PC-3 (cell line): ENCODE results near the gene SULF2. TPM values are rescaled to one million over a fixed set of nuclear protein-coding genes. Genes with fewer than 3 reads are reported as not detected.

ENCODE experiments used
- ATAC-seq: fragments of 200-7000 bp; cut with Tn5 transposase; 2 replicates; pipeline ENCODE4 v1.9.1; 2020; ENCODE audit warnings: mild to moderate bottlenecking, moderate library complexity
- BruUV-seq: library from RNA; stranded (reverse); fragments of 400-500 nt; replicated peaks from 2 replicates; lab custom pipeline; 2021; lab: Mats Ljungman, UMichigan
- CTCF ChIA-PET: fragments of 300-600 bp; sonication (Branson Sonifier 250); formaldehyde crosslinking; loops from one replicate; lab custom pipeline; 2022; ENCODE audit warnings: antibody characterized with exemption; lab: Charles Lee
- POLR2A ChIA-PET: fragments of 300-600 bp; sonication (Branson Sonifier 250); formaldehyde crosslinking; loops from one replicate; lab custom pipeline; 2022; ENCODE audit warnings: antibody characterized with exemption; ENCODE audit not compliant: unreplicated experiment; lab: Charles Lee
- DNase-seq: peaks from one replicate; pipeline ENCODE4 v3.0.0-alpha.2; 2015
- H2AFZ ChIP-seq: fragments of 300-600 bp; sonication (generic); 2 replicates; pipeline ENCODE4 v1.6.0; 2016; ENCODE audit warnings: antibody characterized with exemption, low read length
- H3F3A ChIP-seq: fragments of 300-600 bp; sonication (generic); one replicate; pipeline ENCODE4 v1.6.0; 2017; ENCODE audit warnings: antibody characterized with exemption, low read length, control low read depth, mild to moderate bottlenecking; ENCODE audit not compliant: unreplicated experiment
- H3K27ac ChIP-seq: fragments of 300-600 bp; sonication (generic); 2 replicates; pipeline ENCODE4 v1.5.1; 2016; ENCODE audit warnings: mild to moderate bottlenecking, low read length
- H3K27me3 ChIP-seq: fragments of 300-600 bp; sonication (generic); 2 replicates; pipeline ENCODE4 v1.6.1; 2016; ENCODE audit warnings: low read length, mixed read lengths
- H3K36me3 ChIP-seq: fragments of 300-600 bp; sonication (generic); 2 replicates; pipeline ENCODE4 v1.6.1; 2016; ENCODE audit warnings: low read depth, mixed run types, low read length, mixed read lengths
- H3K4me1 ChIP-seq: fragments of 300-600 bp; sonication (generic); 2 replicates; pipeline ENCODE4 v1.5.1; 2016; ENCODE audit warnings: low read length; ENCODE audit not compliant: insufficient read depth
- H3K4me2 ChIP-seq: fragments of 300-600 bp; sonication (generic); 2 replicates; pipeline ENCODE4 v1.6.0; 2016; ENCODE audit warnings: low read length
- H3K4me3 ChIP-seq: fragments of 300-600 bp; sonication (generic); 2 replicates; pipeline ENCODE4 v1.5.1; 2016; ENCODE audit warnings: mild to moderate bottlenecking, low read length, mixed read lengths
- H3K79me2 ChIP-seq: fragments of 300-600 bp; sonication (generic); 2 replicates; pipeline ENCODE4 v1.6.1; 2017; ENCODE audit warnings: low read length, mixed read lengths
- H3K9ac ChIP-seq: fragments of 300-600 bp; sonication (generic); 2 replicates; pipeline ENCODE4 v1.6.0; 2016; ENCODE audit warnings: mild to moderate bottlenecking, low read length
- H3K9me2 ChIP-seq: fragments of 300-600 bp; sonication (generic); replicated peaks from 2 replicates; pipeline ENCODE4 v1.6.1; 2016; ENCODE audit warnings: mixed run types, low read length, mixed read lengths
- H3K9me3 ChIP-seq: fragments of 300-600 bp; sonication (generic); 2 replicates; pipeline ENCODE4 v1.6.1; 2016; ENCODE audit warnings: low read length, mixed read lengths
- H4K20me1 ChIP-seq: fragments of 300-600 bp; sonication (generic); 2 replicates; pipeline ENCODE4 v1.6.1; 2016; ENCODE audit warnings: low read length, mixed read lengths
- CTCF ChIP-seq: fragments of 300-600 bp; sonication (generic); conservative IDR thresholded peaks from 2 replicates; pipeline ENCODE4 v1.5.1; 2017; ENCODE audit warnings: antibody characterized with exemption, low read depth, mild to moderate bottlenecking, low read length
- EZH2 ChIP-seq: fragments of 300-600 bp; sonication (generic); IDR thresholded peaks from one replicate; pipeline ENCODE4 v1.6.1; 2017; ENCODE audit warnings: antibody characterized with exemption, mild to moderate bottlenecking, low read length; ENCODE audit not compliant: unreplicated experiment
- EZH2phosphoT487 ChIP-seq: fragments of 300-600 bp; sonication (generic); IDR thresholded peaks from 2 replicates; pipeline ENCODE4 v1.6.1; 2018; ENCODE audit warnings: mild to moderate bottlenecking, antibody characterized with exemption, low read length, borderline replicate concordance
- intact Hi-C: fragments of 100-400 bp; cut with micrococcal nuclease; formaldehyde crosslinking; loops from 2 replicates; pipeline ENCODE4 v1.9.0; 2023
- total RNA-seq: library from RNA; depleted of rRNA; stranded (reverse); fragments of >200 nt; gene quantifications from 2 replicates; pipeline ENCODE4 v1.2.3, GENCODE V29; 2014

SULF2 gene
- total RNA-seq, 1 experiment from 2014 or later = 340 TPM

- no peaks in the 10 kb centered on the region for H3K9me2 ChIP-seq
- no TSS peak for BruUV-seq
- no peaks in the 10 kb centered on the region for H3K27me3 ChIP-seq
- no peak overlapping the region for H2AFZ ChIP-seq
- intact Hi-C loops = loop anchor here (2.0 to 5.0 kb wide), 2 partner anchors 636 to 959 kb away; no protein-coding TSS in a partner anchor
- POLR2A ChIA-PET = no interaction called here
- H3K4me2 ChIP-seq = no peak overlapping the region
- H3K79me2 ChIP-seq = no peaks in the 10 kb centered on the region
- ATAC-seq (no peak), DNase-seq (no peak)
- H4K20me1 ChIP-seq = no peaks in the 10 kb centered on the region
- H3K9ac ChIP-seq = no peak overlapping the region
- no peak overlapping the region for H3K4me3 ChIP-seq
- no peaks in the 10 kb centered on the region for H3F3A ChIP-seq
- peaks cover 64% of the 10 kb centered on the region for H3K36me3 ChIP-seq
- no peaks in the 10 kb centered on the region for H3K9me3 ChIP-seq
- TF ChIP-seq EZH2 = no peak
- TF ChIP-seq EZH2phosphoT487 = no peak
- no peak for TF ChIP-seq CTCF
- no peaks in the 10 kb centered on the region for H3K4me1 ChIP-seq
- CTCF ChIA-PET = no interaction called here
- no peak overlapping the region for H3K27ac ChIP-seq
Measured at GRCh38 chr20:47661714-47662113, 123.6 kb downstream of the SULF2 start.

GRCh38 chr20:47660983-47661700 is 124.1 kb downstream of the SULF2 start:
- Histone ChIP-seq H4K20me1 (no peaks in the 10 kb centered on the region), H3F3A (no peaks in the 10 kb centered on the region), H3K27ac (no peak overlapping the region), H3K27me3 (no peaks in the 10 kb centered on the region), H3K79me2 (no peaks in the 10 kb centered on the region), H3K4me3 (no peak overlapping the region), H3K36me3 (peaks cover 69% of the 10 kb centered on the region), H3K4me1 (no peaks in the 10 kb centered on the region), H3K9me3 (no peaks in the 10 kb centered on the region), H3K9ac (no peak overlapping the region), H3K9me2 (no peaks in the 10 kb centered on the region), H2AFZ (no peak overlapping the region), H3K4me2 (no peak overlapping the region)
- no peak for DNase-seq
- TF ChIP-seq EZH2 (no peak), CTCF (no peak), EZH2phosphoT487 (no peak)
- ChIA-PET POLR2A (no interaction called here), CTCF (no interaction called here)
- BruUV-seq = no TSS peak
- intact Hi-C loops = loop anchor here (5.0 kb wide), 1 partner anchor 636 kb away; no protein-coding TSS in a partner anchor
- ATAC-seq = no peak

GRCh38 chr20:47660602-47660905 is 124.7 kb downstream of the SULF2 start:
- intact Hi-C loops = loop anchor here (5.0 kb wide), 1 partner anchor 637 kb away; no protein-coding TSS in a partner anchor
- ChIA-PET CTCF (no interaction called here), POLR2A (no interaction called here)
- Histone ChIP-seq H3K9me3 (no peaks in the 10 kb centered on the region), H3K79me2 (no peaks in the 10 kb centered on the region), H3K27ac (no peak overlapping the region), H3K36me3 (peaks cover 70% of the 10 kb centered on the region), H3K9me2 (no peaks in the 10 kb centered on the region), H3K4me1 (no peaks in the 10 kb centered on the region), H3K9ac (no peak overlapping the region), H3K4me2 (no peak overlapping the region), H3F3A (no peaks in the 10 kb centered on the region), H2AFZ (no peak overlapping the region), H4K20me1 (no peaks in the 10 kb centered on the region), H3K27me3 (no peaks in the 10 kb centered on the region), H3K4me3 (no peak overlapping the region)
- no peak for DNase-seq
- no peak for ATAC-seq
- no TSS peak for BruUV-seq
- TF ChIP-seq EZH2phosphoT487 (no peak), EZH2 (no peak), CTCF (no peak)
